B cell (primary cell): ENCODE data around the gene SUGP2. TPM values are rescaled to one million over a fixed set of nuclear protein-coding genes. Genes with fewer than 3 reads are reported as not detected.

Experiments
- ATAC-seq: fragments of 200-7000 bp; cut with Tn5 transposase; one replicate; pipeline ENCODE4 v1.10.0; 2021; ENCODE audit warnings: low read depth, mild to moderate bottlenecking, moderate number of reproducible peaks, moderate library complexity
- CTCF ChIA-PET: fragments of 350-600 bp; sonication (Branson Sonifier 250); formaldehyde crosslinking; loops from one replicate; lab custom pipeline; 2021; ENCODE audit warnings: antibody characterized with exemption, inconsistent platforms; lab: Charles Lee
- POLR2A ChIA-PET: fragments of 350-600 bp; sonication (Branson Sonifier 250); formaldehyde crosslinking; loops from one replicate; lab custom pipeline; 2021; ENCODE audit warnings: antibody characterized with exemption; lab: Charles Lee
- DNase-seq: peaks from one replicate; pipeline ENCODE4 v3.0.0; 2013
- H2AFZ ChIP-seq: 2 replicates; pipeline ENCODE4 v1.6.1; 2012; ENCODE audit warnings: mild to moderate bottlenecking, low read depth, low read length; ENCODE audit not compliant: insufficient read depth, poor library complexity, severe bottlenecking
- H3K27ac ChIP-seq, 2 donors: 1 replicate in 1 of 2; 2 replicates in 1 of 2; pipeline ENCODE4 v1.5.1; 2012 to 2013; ENCODE audit warnings: low read length in 2 of 2, mild to moderate bottlenecking in 2 of 2, moderate library complexity in 1 of 2
- H3K27me3 ChIP-seq, 4 experiments: fragments of 200-600 bp in 1 of 4; sonication (generic) in 1 of 4; replicated peaks in 1 of 4; 1 replicate in 2 of 4; 2 replicates in 2 of 4; pipeline versions ENCODE4 v1.6.1 to v1.7.0; 2013 to 2016; ENCODE audit warnings: low read length in 3 of 4, mild to moderate bottlenecking in 2 of 4, mixed read lengths in 1 of 4, moderate library complexity in 1 of 4; ENCODE audit not compliant: insufficient read depth in 4 of 4, control insufficient read depth in 3 of 4; ENCODE audit errors: control extremely low read depth in 1 of 4
- H3K36me3 ChIP-seq, 2 experiments: replicated peaks in 1 of 2; 1 replicate in 1 of 2; 2 replicates in 1 of 2; pipeline versions ENCODE4 v1.6.1 to v1.7.1; 2013; ENCODE audit warnings: low read length in 1 of 2; ENCODE audit not compliant: insufficient read depth in 2 of 2, control insufficient read depth in 1 of 2; ENCODE audit errors: control extremely low read depth in 1 of 2, extremely low read depth in 1 of 2
- H3K4me1 ChIP-seq, 2 donors: fragments of 200-600 bp in 1 of 2; sonication (generic) in 1 of 2; 1 replicate in 1 of 2; 2 replicates in 1 of 2; pipeline versions ENCODE4 v1.5.1 to v1.6.1; 2013 to 2017; ENCODE audit warnings: low read length in 2 of 2; ENCODE audit not compliant: control insufficient read depth in 2 of 2, insufficient read depth in 2 of 2
- H3K4me2 ChIP-seq: replicated peaks from 2 replicates; pipeline ENCODE3; 2012; ENCODE audit warnings: mild to moderate bottlenecking, low read depth, low read length; ENCODE audit not compliant: poor library complexity, severe bottlenecking
- H3K4me3 ChIP-seq, 5 experiments: fragments of 200-600 bp in 1 of 5; sonication (generic) in 1 of 5; 1 replicate in 3 of 5; 2 replicates in 2 of 5; pipeline versions ENCODE4 v1.5.1 to v1.7.0; 2011 to 2016; ENCODE audit warnings: low read length in 4 of 5, mild to moderate bottlenecking in 4 of 5, low read depth in 2 of 5, control low read depth in 1 of 5, moderate library complexity in 1 of 5; ENCODE audit not compliant: insufficient read depth in 1 of 5; ENCODE audit errors: control extremely low read depth in 1 of 5, extremely low read depth in 1 of 5
- H3K79me2 ChIP-seq: fragments of 200-600 bp; sonication (generic); one replicate; pipeline ENCODE4 v1.6.0; 2016; ENCODE audit warnings: low read length; ENCODE audit not compliant: control insufficient read depth, insufficient read depth
- H3K9ac ChIP-seq: fragments of 200-600 bp; sonication (generic); 2 replicates; pipeline ENCODE4 v1.6.1; 2017; ENCODE audit warnings: mild to moderate bottlenecking, low read length, moderate library complexity
- H3K9me3 ChIP-seq, 3 donors: one replicate each; pipeline versions ENCODE4 v1.6.1 to v1.7.1; 2013; ENCODE audit warnings: low read length in 2 of 3; ENCODE audit not compliant: control insufficient read depth in 2 of 3, insufficient read depth in 1 of 3; ENCODE audit errors: control extremely low read depth in 1 of 3
- H4K20me1 ChIP-seq: 2 replicates; pipeline ENCODE4 v1.6.0; 2012; ENCODE audit warnings: mild to moderate bottlenecking, low read length; ENCODE audit not compliant: insufficient read depth, control insufficient read depth, poor library complexity, severe bottlenecking
- H3K27ac Mint-ChIP-seq: one replicate; pipeline ENCODE4 v1.8.0; 2021; ENCODE audit warnings: mixed read lengths
- H3K27me3 Mint-ChIP-seq: one replicate; pipeline ENCODE4 v1.8.0; 2021; ENCODE audit warnings: mixed read lengths
- H3K4me1 Mint-ChIP-seq: one replicate; pipeline ENCODE4 v1.8.0; 2021; ENCODE audit warnings: mixed read lengths
- H3K4me3 Mint-ChIP-seq: one replicate; pipeline ENCODE4 v1.8.0; 2021; ENCODE audit warnings: mixed read lengths
- H3K9me3 Mint-ChIP-seq: one replicate; pipeline ENCODE4 v1.8.0; 2022; ENCODE audit warnings: mixed read lengths; ENCODE audit not compliant: insufficient read depth
- EZH2 ChIP-seq: IDR thresholded peaks from 2 replicates; pipeline ENCODE4 v1.6.1; 2012; ENCODE audit warnings: borderline replicate concordance, low read depth, mild to moderate bottlenecking, moderate library complexity, low read length; ENCODE audit not compliant: insufficient read depth, poor library complexity, severe bottlenecking
- WGBS: methylation state at CpG from one replicate; pipeline ENCODE4 v1.1.5; 2013; ENCODE audit warnings: missing lambda C conversion rate; ENCODE audit not compliant: insufficient coverage; 5-methylcytosine and 5-hydroxymethylcytosine counted together
- intact Hi-C: fragments of 100-400 bp; cut with micrococcal nuclease; formaldehyde crosslinking; loops from one replicate; pipeline ENCODE4 v1.10.0; 2022
- polyA plus RNA-seq: library from polyadenylated mRNA; depleted of rRNA; stranded (reverse); fragments of >200 nt; gene quantifications from 2 replicates; pipeline ENCODE4 v1.2.3, GENCODE V29; 2012
- total RNA-seq, 2 donors: library from RNA; stranded (reverse); fragments of 120-200 nt in 1 of 2; gene quantifications; 1 replicate in 1 of 2; 2 replicates in 1 of 2; pipeline versions ENCODE4 v1.2.3 to v1.2.4, GENCODE V29; 2013 to 2022
- TF ChIP-seq, protein P1 (sequence below): fragments of 200-600 bp; IDR thresholded peaks from one replicate; pipeline ENCODE4 v1.8.0; 2022; ENCODE audit warnings: antibody characterized with exemption, mild to moderate bottlenecking

The SUGP2 gene
- total and polyA plus RNA-seq, 2 donors (not counting 1 experiment from before 2014, with no cell fraction given) = 132 to 154 TPM

DNA sequence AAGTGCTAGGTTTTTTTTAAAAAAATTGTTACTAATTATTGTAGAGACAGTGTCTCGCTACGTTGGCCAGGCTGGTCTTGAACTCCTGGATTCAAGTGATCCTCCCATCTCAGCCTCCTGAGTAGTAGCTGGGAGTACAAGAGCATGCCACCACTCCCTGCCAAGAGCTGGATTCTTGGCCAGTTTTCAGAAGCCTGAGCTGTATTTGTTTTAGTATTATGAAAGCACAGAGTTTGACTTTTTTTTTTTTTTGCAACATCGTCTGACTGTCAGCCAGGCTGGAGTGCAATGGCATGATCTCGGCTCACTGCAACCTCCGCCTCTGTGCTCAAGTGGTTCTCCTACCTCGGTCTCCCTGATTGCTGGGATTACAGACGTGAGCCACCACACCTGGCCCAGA is 7.1 kb upstream of the SUGP2 start:
- POLR2A ChIA-PET = interaction anchor here (0.6 to 0.7 kb wide), 3 partner anchors 10 to 691 kb away, joined by 3 to 9 read pairs (median 5); no protein-coding TSS in a partner anchor
- peaks cover 67% of the 10 kb centered on the region for H3K79me2 ChIP-seq

GRCh38 chr19:19039901-19040300 is 6.6 kb upstream of the SUGP2 start:
- ATAC-seq = peak; percentile 74
- Histone ChIP-seq H2AFZ (peak overlapping the region; percentile 43), H4K20me1 (peaks cover 5% of the 10 kb centered on the region), H3K4me2 (peak overlapping the region; percentile 33), H3K79me2 (peaks cover 72% of the 10 kb centered on the region), H3K9me3 (no peaks in the 10 kb centered on the region), H3K27me3 (no peaks in the 10 kb centered on the region), H3K27ac (peak overlapping the region; percentile 55 to 71), H3K36me3 (peaks cover 10 to 22% of the 10 kb centered on the region in 2 experiments), H3K4me3 (no peak overlapping the region), H3K9ac (peak overlapping the region; percentile 0), H3K4me1 (peaks cover 16 to 20% of the 10 kb centered on the region in 2 donors)
- intact Hi-C loops = no loop called here
- H3K4me3 Mint-ChIP-seq = peak overlapping the region; percentile 29
- H3K27ac Mint-ChIP-seq = peak overlapping the region; percentile 83
- ChIA-PET POLR2A (interaction anchor here (0.6 to 0.7 kb wide), 3 partner anchors 9 to 692 kb away, joined by 3 to 9 read pairs (median 5); no protein-coding TSS in a partner anchor), CTCF (interaction anchor here (0.7 to 2.4 kb wide), 3 partner anchors 11 to 99 kb away, joined by 3 to 5 read pairs (median 3); no protein-coding TSS in a partner anchor)
- DNase-seq = peak; percentile 70
- H3K27me3 Mint-ChIP-seq = no peaks in the 10 kb centered on the region
- 4% methylated on average over 3 of the region's 4 CpGs for WGBS
- no peaks in the 10 kb centered on the region for H3K9me3 Mint-ChIP-seq
- TF ChIP-seq, protein P1, sequence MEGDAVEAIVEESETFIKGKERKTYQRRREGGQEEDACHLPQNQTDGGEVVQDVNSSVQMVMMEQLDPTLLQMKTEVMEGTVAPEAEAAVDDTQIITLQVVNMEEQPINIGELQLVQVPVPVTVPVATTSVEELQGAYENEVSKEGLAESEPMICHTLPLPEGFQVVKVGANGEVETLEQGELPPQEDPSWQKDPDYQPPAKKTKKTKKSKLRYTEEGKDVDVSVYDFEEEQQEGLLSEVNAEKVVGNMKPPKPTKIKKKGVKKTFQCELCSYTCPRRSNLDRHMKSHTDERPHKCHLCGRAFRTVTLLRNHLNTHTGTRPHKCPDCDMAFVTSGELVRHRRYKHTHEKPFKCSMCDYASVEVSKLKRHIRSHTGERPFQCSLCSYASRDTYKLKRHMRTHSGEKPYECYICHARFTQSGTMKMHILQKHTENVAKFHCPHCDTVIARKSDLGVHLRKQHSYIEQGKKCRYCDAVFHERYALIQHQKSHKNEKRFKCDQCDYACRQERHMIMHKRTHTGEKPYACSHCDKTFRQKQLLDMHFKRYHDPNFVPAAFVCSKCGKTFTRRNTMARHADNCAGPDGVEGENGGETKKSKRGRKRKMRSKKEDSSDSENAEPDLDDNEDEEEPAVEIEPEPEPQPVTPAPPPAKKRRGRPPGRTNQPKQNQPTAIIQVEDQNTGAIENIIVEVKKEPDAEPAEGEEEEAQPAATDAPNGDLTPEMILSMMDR = no peak
- no peak for TF ChIP-seq EZH2
- H3K4me1 Mint-ChIP-seq = peaks cover 19% of the 10 kb centered on the region

More for the DNA sequence above, 7.1 kb upstream of the SUGP2 start:
- intact Hi-C loops = no loop called here
- Histone ChIP-seq H3K9me3 (no peaks in the 10 kb centered on the region), H3K9ac (peak overlapping the region; percentile 0), H2AFZ (peak overlapping the region; percentile 43), H4K20me1 (peaks cover 1% of the 10 kb centered on the region), H3K27me3 (no peaks in the 10 kb centered on the region), H3K4me2 (peak overlapping the region; percentile 33), H3K27ac (peak overlapping the region; percentile 55 to 71), H3K4me3 (no peak overlapping the region), H3K36me3 (peaks cover 10 to 25% of the 10 kb centered on the region in 2 experiments), H3K4me1 (peaks cover 16 to 20% of the 10 kb centered on the region in 2 donors)
- 97% methylated on average over 4 of the region's 7 CpGs for WGBS
- CTCF ChIA-PET = interaction anchor here (0.7 to 2.4 kb wide), 4 partner anchors 11 to 99 kb away, joined by 3 to 5 read pairs (median 3); no protein-coding TSS in a partner anchor
- H3K27me3 Mint-ChIP-seq = no peaks in the 10 kb centered on the region
- DNase-seq (no peak), ATAC-seq (no peak)
- no peak for TF ChIP-seq EZH2
- TF ChIP-seq, protein P1 = no peak
- no peak overlapping the region for H3K4me3 Mint-ChIP-seq
- peaks cover 17% of the 10 kb centered on the region for H3K4me1 Mint-ChIP-seq
- no peaks in the 10 kb centered on the region for H3K9me3 Mint-ChIP-seq
- peak overlapping the region; percentile 70 for H3K27ac Mint-ChIP-seq
